ENCODE measurements around the gene MAEA. TPM values are rescaled to one million over a fixed set of nuclear protein-coding genes. Genes with fewer than 3 reads are reported as not detected.

Gene MAEA
- total RNA-seq, 1 donor from 2014 or later: 103 TPM

GRCh38 chr4:1383728-1384591 lies 94.3 kb downstream of the MAEA start:
- H3K27me3 ChIP-seq: no peaks in the 10 kb centered on the region
- intact Hi-C loops (cut with DNase I): no loop called here
- H3K4me3 ChIP-seq: no peak overlapping the region
- no peaks in the 10 kb centered on the region for H3K9me3 ChIP-seq
- H3K4me1 ChIP-seq: no peaks in the 10 kb centered on the region
- no peak for DNase-seq (ENCODE audit: extremely low spot score in 2 of 2)
- peaks cover 0 to 51% of the 10 kb centered on the region in 2 donors for H3K36me3 ChIP-seq
- TF ChIP-seq POLR2AphosphoS5 (IDR thresholded peaks at IDR 0.05; ENCODE audit: insufficient read depth in 1 of 2, low read depth in 1 of 2) (no peak), POLR2A (IDR thresholded peaks at IDR 0.05) (no peak)
- TF ChIP-seq, protein P1, sequence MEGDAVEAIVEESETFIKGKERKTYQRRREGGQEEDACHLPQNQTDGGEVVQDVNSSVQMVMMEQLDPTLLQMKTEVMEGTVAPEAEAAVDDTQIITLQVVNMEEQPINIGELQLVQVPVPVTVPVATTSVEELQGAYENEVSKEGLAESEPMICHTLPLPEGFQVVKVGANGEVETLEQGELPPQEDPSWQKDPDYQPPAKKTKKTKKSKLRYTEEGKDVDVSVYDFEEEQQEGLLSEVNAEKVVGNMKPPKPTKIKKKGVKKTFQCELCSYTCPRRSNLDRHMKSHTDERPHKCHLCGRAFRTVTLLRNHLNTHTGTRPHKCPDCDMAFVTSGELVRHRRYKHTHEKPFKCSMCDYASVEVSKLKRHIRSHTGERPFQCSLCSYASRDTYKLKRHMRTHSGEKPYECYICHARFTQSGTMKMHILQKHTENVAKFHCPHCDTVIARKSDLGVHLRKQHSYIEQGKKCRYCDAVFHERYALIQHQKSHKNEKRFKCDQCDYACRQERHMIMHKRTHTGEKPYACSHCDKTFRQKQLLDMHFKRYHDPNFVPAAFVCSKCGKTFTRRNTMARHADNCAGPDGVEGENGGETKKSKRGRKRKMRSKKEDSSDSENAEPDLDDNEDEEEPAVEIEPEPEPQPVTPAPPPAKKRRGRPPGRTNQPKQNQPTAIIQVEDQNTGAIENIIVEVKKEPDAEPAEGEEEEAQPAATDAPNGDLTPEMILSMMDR (IDR thresholded peaks at IDR 0.05): no peak
- no peak overlapping the region for H3K27ac ChIP-seq

- H3K36me3 ChIP-seq: peaks cover 0 to 53% of the 10 kb centered on the region in 2 donors
- intact Hi-C loops (cut with DNase I): no loop called here
- no peaks in the 10 kb centered on the region for H3K27me3 ChIP-seq
Measured at GRCh38 chr4:1384675-1385372, 95.1 kb downstream of the MAEA start.

GRCh38 chr4:1385373-1386340 lies 96.0 kb downstream of the MAEA start:
- H3K36me3 ChIP-seq: peaks cover 0 to 53% of the 10 kb centered on the region in 2 donors
- intact Hi-C loops (cut with DNase I): no loop called here
- no peak overlapping the region for H3K4me3 ChIP-seq
- H3K4me1 ChIP-seq: no peaks in the 10 kb centered on the region
- DNase-seq (ENCODE audit: extremely low spot score in 2 of 2): no peak
- TF ChIP-seq, protein P1 (IDR thresholded peaks at IDR 0.05): no peak
- TF ChIP-seq POLR2AphosphoS5 (IDR thresholded peaks at IDR 0.05; ENCODE audit: insufficient read depth in 1 of 2, low read depth in 1 of 2): no peak
- TF ChIP-seq POLR2A (IDR thresholded peaks at IDR 0.05): no peak
- H3K9me3 ChIP-seq: no peaks in the 10 kb centered on the region
- no peaks in the 10 kb centered on the region for H3K27me3 ChIP-seq
- no peak overlapping the region for H3K27ac ChIP-seq

More at GRCh38 chr4:1384675-1385372, 95.1 kb downstream of the MAEA start:
- DNase-seq (ENCODE audit: extremely low spot score in 2 of 2): no peak
- H3K27ac ChIP-seq: no peak overlapping the region
- no peak overlapping the region for H3K4me3 ChIP-seq
- TF ChIP-seq POLR2AphosphoS5 (IDR thresholded peaks at IDR 0.05; ENCODE audit: insufficient read depth in 1 of 2, low read depth in 1 of 2) (no peak), POLR2A (IDR thresholded peaks at IDR 0.05) (no peak)
- TF ChIP-seq, protein P1 (IDR thresholded peaks at IDR 0.05): no peak
- H3K4me1 ChIP-seq: no peaks in the 10 kb centered on the region
- no peaks in the 10 kb centered on the region for H3K9me3 ChIP-seq

Other genes with a start within 250 kb of the MAEA start
- gene RNF212, start 176.3 kb upstream of the MAEA start, total RNA-seq: 7.9 TPM
- 72.2 TPM for gene SPON2, start 117.3 kb upstream of the MAEA start, total RNA-seq
- gene CTBP1, start 40.8 kb upstream of the MAEA start, total RNA-seq: 93.1 TPM
- 25.5 TPM for gene UVSSA, start 57.3 kb downstream of the MAEA start, total RNA-seq
- gene NKX1-1, start 116.6 kb downstream of the MAEA start, total RNA-seq: not detected